ENCODE results near the gene B3GNT2. TPM values are rescaled to one million over a fixed set of nuclear protein-coding genes. Genes with fewer than 3 reads are reported as not detected.
A peak's percentile ranks its signal among the peaks of the same experiment; 100 is the strongest.

The B3GNT2 gene
- total and polyA plus RNA-seq, 9 of the 15 experiments (the other 6 are each of a cell fraction or from before 2014, with no cell fraction given) = 6.0 to 38.9 (median 25.0) TPM

DNA sequence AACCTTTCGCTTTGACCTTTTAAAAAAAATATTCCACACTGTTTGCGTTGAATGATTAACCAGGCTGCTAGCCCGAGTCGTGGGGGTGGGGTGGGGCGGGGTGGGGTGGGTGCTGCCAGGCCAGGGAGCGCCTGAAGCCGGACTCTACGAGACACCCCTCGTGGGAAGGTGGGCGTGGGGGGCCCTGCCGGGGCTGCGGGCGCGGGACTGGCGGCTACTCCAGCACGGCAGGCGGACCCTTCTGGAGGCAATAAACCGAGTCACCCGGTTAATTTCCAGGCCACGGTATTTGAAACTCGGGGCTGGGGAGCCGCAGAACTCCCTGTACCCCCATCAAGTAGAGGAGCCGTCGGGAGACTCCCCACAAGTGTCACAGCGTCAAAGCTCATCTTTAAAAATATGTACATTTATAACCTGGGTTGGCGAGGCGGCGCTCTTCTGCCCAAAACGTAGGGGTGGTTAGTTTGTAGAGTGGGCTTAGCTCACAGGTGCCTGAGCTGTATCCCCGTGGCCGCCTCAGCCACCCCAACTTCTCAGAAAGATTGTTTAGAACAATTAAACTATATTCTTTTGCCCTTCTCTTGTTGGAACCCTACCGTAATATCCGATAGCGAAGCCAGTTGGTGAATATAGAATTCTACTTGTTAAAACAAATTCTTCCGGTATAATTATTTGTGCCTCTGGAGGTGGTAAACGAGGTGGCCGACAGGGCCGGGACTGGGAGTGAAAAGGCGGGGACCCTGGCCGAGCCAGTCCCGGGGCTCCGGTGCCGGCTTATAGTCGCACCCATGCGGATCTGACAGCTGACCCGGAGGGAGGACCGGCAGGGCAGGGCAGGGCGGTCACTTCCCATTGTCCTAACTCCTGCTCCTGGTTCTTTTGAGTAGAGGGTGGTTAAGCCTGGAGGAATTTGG, 1.4 kb downstream of the B3GNT2 start (continued):
- TF ChIP-seq, protein P1, sequence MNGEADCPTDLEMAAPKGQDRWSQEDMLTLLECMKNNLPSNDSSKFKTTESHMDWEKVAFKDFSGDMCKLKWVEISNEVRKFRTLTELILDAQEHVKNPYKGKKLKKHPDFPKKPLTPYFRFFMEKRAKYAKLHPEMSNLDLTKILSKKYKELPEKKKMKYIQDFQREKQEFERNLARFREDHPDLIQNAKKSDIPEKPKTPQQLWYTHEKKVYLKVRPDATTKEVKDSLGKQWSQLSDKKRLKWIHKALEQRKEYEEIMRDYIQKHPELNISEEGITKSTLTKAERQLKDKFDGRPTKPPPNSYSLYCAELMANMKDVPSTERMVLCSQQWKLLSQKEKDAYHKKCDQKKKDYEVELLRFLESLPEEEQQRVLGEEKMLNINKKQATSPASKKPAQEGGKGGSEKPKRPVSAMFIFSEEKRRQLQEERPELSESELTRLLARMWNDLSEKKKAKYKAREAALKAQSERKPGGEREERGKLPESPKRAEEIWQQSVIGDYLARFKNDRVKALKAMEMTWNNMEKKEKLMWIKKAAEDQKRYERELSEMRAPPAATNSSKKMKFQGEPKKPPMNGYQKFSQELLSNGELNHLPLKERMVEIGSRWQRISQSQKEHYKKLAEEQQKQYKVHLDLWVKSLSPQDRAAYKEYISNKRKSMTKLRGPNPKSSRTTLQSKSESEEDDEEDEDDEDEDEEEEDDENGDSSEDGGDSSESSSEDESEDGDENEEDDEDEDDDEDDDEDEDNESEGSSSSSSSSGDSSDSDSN (IDR thresholded peaks at IDR 0.05; ENCODE audit: borderline replicate concordance in 1 of 2, low read depth in 2 of 2, low read length in 2 of 2) = peak; percentile 75 to 92; a peak in 2 of 4 replicates
- TF ChIP-seq RBBP5 (IDR thresholded peaks at IDR 0.05; ENCODE audit: borderline replicate concordance, insufficient read depth, low read length, poor library complexity, severe bottlenecking) = peak; percentile 51
- TF ChIP-seq ZNF398 (CRISPR knock-in tag; IDR thresholded peaks at IDR 0.05) = no peak
- TF ChIP-seq SAP30 (IDR thresholded peaks at IDR 0.05; ENCODE audit: borderline replicate concordance, insufficient read depth, low read depth, low read length, poor library complexity, severe bottlenecking) = peak; percentile 87
- TF ChIP-seq NR4A1 (CRISPR knock-in tag; IDR thresholded peaks at IDR 0.05) = no peak
- TF ChIP-seq NR4A1 (tag; IDR thresholded peaks at IDR 0.05) = no peak
- TF ChIP-seq HDAC1 (IDR thresholded peaks at IDR 0.05) = peak in 1 of 2 experiments; percentile 43; a peak in 2 of 4 replicates
- 0 out of 2 replicates have a peak, but pooled peaks have one; percentile 14 for TF ChIP-seq ZBTB33 (CRISPR knock-in tag; IDR thresholded peaks at IDR 0.05)
- peak; percentile 14 for TF ChIP-seq CHD1 (IDR thresholded peaks at IDR 0.05; ENCODE audit: low read length)
- TF ChIP-seq NFATC3 (IDR thresholded peaks at IDR 0.05) = no peak
- TF ChIP-seq, protein P2, sequence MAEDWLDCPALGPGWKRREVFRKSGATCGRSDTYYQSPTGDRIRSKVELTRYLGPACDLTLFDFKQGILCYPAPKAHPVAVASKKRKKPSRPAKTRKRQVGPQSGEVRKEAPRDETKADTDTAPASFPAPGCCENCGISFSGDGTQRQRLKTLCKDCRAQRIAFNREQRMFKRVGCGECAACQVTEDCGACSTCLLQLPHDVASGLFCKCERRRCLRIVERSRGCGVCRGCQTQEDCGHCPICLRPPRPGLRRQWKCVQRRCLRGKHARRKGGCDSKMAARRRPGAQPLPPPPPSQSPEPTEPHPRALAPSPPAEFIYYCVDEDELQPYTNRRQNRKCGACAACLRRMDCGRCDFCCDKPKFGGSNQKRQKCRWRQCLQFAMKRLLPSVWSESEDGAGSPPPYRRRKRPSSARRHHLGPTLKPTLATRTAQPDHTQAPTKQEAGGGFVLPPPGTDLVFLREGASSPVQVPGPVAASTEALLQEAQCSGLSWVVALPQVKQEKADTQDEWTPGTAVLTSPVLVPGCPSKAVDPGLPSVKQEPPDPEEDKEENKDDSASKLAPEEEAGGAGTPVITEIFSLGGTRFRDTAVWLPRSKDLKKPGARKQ (CRISPR knock-in tag; IDR thresholded peaks at IDR 0.05) = no peak
- peak; percentile 44 for TF ChIP-seq HNRNPLL (IDR thresholded peaks at IDR 0.05; ENCODE audit: low read depth, low read length, poor library complexity, severe bottlenecking)
- no peak for TF ChIP-seq NR2C2 (CRISPR knock-in tag; IDR thresholded peaks at IDR 0.05)
- no peak for TF ChIP-seq NR2C2 (tag; IDR thresholded peaks at IDR 0.05)
- TF ChIP-seq, protein P3, sequence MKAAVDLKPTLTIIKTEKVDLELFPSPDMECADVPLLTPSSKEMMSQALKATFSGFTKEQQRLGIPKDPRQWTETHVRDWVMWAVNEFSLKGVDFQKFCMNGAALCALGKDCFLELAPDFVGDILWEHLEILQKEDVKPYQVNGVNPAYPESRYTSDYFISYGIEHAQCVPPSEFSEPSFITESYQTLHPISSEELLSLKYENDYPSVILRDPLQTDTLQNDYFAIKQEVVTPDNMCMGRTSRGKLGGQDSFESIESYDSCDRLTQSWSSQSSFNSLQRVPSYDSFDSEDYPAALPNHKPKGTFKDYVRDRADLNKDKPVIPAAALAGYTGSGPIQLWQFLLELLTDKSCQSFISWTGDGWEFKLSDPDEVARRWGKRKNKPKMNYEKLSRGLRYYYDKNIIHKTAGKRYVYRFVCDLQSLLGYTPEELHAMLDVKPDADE (conservative IDR thresholded peaks at IDR 0.05; ENCODE audit: control insufficient read depth, low read depth, low read length) = 0 out of 2 replicates have a peak, but pooled peaks have one; percentile 39

Data from K562 (cell line).